Measurements from ENCODE around the gene CD209. TPM values are rescaled to one million over a fixed set of nuclear protein-coding genes. Genes with fewer than 3 reads are reported as not detected.

Gene CD209
- total RNA-seq, 1 donor: not detected

DNA sequence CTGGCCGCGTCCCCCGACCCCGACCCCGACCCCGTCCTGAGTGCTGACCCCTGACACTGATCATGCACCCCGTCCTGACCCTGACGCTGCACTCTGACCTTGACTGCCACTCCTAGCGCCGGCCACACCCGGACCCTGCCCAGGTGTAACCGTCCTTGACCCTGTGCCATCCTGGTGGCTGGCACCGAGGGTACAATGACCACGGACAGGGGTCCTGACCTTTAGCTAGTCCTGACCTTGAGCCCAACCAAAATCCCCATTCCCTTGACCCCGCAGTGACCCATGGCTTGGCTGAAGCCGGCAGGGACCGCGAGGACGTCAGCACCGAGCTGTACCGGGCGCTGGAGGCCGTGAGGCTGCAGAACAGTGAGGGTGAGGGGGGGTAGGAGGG is 41.6 kb upstream of the CD209 start:
- DNase-seq (ENCODE audit: low read depth): no peak
- TF ChIP-seq, protein P1, sequence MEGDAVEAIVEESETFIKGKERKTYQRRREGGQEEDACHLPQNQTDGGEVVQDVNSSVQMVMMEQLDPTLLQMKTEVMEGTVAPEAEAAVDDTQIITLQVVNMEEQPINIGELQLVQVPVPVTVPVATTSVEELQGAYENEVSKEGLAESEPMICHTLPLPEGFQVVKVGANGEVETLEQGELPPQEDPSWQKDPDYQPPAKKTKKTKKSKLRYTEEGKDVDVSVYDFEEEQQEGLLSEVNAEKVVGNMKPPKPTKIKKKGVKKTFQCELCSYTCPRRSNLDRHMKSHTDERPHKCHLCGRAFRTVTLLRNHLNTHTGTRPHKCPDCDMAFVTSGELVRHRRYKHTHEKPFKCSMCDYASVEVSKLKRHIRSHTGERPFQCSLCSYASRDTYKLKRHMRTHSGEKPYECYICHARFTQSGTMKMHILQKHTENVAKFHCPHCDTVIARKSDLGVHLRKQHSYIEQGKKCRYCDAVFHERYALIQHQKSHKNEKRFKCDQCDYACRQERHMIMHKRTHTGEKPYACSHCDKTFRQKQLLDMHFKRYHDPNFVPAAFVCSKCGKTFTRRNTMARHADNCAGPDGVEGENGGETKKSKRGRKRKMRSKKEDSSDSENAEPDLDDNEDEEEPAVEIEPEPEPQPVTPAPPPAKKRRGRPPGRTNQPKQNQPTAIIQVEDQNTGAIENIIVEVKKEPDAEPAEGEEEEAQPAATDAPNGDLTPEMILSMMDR (IDR thresholded peaks at IDR 0.05; ENCODE audit: insufficient read depth, low read depth, low read length): no peak

DNA sequence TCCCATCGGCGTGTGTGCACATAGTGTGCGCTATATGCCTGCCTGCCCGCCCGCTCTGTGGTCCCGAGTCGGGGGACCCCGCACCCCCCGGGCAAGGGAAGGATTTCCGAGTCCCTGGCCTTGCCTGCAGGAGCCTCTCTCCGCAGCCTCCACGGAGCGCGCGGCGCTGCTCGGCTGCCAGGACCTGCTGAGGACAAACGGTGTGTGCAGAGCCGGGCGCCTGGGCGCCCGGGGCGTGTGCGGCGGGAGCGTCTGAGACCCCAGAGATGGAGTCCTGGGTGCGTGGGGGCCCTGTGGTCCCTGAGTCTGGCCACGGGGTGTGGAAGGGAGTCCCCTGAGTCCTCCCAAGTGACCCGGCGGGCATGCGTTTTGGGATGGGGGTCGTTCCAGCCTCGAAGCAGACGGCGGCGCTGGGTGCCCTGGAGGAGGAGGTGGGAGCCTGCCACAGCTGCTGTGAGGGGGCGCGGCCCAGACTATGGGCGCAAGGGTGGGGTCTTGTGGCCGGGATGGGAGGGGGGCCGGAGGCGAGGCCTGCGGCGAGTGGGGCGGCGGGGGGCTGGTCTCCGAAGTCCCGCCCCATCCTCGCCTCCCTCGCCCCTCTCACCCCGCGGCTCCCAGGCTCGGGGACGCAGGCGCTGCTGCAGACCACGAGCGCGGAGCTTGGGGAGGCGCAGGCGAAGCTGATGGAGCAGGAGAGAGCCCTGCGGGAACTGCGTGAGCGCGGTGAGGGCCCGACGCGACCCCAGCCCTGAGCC is 41.0 kb upstream of the CD209 start:
- no peak for DNase-seq (ENCODE audit: low read depth)
- H3K4me3 ChIP-seq (ENCODE audit: low read depth, low read length): no peak overlapping the region
- TF ChIP-seq, protein P1 (IDR thresholded peaks at IDR 0.05; ENCODE audit: insufficient read depth, low read depth, low read length): no peak

More for the DNA sequence above, 41.6 kb upstream of the CD209 start:
- H3K4me3 ChIP-seq (ENCODE audit: low read depth, low read length): no peak overlapping the region

DNA sequence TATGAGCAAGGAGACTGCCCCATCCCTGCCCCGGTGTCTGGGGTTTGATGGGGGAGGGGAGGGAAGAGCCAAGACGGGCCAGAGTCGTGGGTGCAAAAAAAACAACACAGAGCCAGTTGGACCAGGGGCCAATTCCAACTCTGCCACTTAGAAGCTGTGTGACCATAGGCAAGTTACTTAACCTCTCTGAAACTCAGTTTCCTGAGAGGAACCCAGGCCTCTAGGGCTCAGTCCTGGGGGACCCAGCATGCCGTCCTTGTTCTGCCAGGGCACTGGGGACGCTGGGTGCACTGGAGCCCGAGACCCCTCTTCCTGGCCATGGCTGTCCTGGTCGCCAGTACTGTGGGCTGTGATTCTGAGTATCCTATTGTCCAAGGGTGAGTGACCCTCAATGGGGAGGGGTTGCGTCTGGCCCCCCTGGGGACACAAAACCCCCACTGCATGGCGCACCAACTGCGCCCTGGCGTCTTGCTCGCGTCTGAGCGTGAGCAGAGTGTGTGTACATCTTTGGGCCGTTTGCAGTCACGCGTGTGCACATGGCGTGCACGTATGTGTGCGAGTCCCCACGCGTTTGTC is 40.4 kb upstream of the CD209 start:
- TF ChIP-seq, protein P1 (IDR thresholded peaks at IDR 0.05; ENCODE audit: insufficient read depth, low read depth, low read length): no peak
- no peak for DNase-seq (ENCODE audit: low read depth)
- no peak overlapping the region for H3K4me3 ChIP-seq (ENCODE audit: low read depth, low read length)

DNA sequence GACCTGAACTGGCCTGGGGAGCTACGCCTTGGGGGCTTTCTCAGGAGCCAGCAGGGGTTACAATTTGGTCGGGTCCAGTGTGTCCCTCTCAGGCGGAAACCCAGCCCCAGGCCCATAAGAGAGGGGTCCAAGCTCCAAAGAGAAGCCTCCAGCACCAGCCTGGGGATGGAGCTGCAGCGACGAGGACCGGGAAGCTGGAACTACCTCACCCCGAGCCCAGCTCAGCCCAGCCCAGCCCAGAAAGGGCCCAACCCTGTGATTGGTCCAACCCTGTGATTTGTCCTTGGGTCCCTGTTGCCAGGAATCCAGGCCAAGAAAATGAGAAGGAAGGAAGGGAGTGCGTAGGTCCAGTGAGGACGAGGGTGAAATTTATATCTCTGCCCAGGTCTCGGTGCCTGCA is 39.8 kb upstream of the CD209 start:
- H3K4me3 ChIP-seq (ENCODE audit: low read depth, low read length): no peak overlapping the region
- no peak for DNase-seq (ENCODE audit: low read depth)
- TF ChIP-seq, protein P1 (IDR thresholded peaks at IDR 0.05; ENCODE audit: insufficient read depth, low read depth, low read length): no peak

DNA sequence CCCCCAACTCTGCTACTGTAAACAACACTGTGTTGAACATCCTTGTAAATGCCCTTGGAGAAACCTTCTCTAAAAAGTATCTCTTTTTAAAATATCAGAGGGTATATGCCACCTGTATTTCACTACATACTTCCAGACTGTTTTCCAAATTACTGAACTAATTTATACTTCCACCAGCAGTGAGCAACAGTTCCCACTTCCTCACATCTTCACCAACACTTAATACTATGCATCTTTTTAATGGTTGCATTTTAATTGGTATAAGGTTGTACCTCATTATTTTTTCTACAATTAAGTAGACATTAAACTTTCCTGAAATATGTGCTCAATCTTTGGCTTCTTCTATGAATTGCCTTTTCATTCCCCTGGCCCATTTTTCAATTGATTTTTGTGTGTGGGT is 37.5 kb upstream of the CD209 start:
- DNase-seq (ENCODE audit: low read depth): no peak
- TF ChIP-seq, protein P1 (IDR thresholded peaks at IDR 0.05; ENCODE audit: insufficient read depth, low read depth, low read length): no peak

DNA sequence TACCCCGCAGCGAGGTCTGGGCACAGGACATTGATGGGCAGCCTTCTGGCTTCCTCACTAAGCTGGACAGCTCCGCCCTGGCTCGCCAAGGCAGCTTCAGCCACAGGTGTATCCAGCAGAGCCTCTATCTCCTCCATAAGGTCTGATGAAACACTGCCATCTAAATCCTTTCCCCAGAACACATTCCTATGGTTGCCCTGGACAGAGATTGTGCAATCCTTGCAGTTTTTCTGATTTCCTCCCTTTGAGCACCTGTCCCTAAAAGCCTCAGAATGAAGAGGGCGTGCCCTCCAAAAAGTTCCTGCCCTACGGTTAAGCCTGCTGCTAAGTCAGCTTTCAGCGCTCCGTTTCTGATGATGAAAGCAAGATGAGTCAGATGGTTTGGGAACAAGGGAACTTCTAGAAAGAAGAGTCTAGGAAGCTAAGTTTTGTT is 36.7 kb upstream of the CD209 start:
- no peak overlapping the region for H3K4me3 ChIP-seq (ENCODE audit: low read depth, low read length)
- peak; percentile 87 for DNase-seq (ENCODE audit: low read depth)
- TF ChIP-seq, protein P1 (IDR thresholded peaks at IDR 0.05; ENCODE audit: insufficient read depth, low read depth, low read length): no peak

More for the DNA sequence above, 37.5 kb upstream of the CD209 start:
- H3K4me3 ChIP-seq (ENCODE audit: low read depth, low read length): no peak overlapping the region

Data from fibroblast of villous mesenchyme (primary cell).